WTC11 (cell line): Measurements from ENCODE around the gene FKBP14. TPM values are rescaled to one million over a fixed set of nuclear protein-coding genes. Genes with fewer than 3 reads are reported as not detected.

ENCODE experiments used
- ATAC-seq: fragments of 200-7000 bp; cut with Tn5 transposase; 2 replicates; pipeline ENCODE4 v1.10.0; 2021; ENCODE audit warnings: mild to moderate bottlenecking, moderate library complexity
- CTCF ChIA-PET: fragments of 300-600 bp; sonication (Branson Sonifier 250); formaldehyde crosslinking; loops from one replicate; lab custom pipeline; 2021; ENCODE audit warnings: antibody characterized with exemption; lab: Charles Lee
- POLR2A ChIA-PET: fragments of 350-600 bp; sonication (Branson Sonifier 250); formaldehyde crosslinking; loops from one replicate; lab custom pipeline; 2021; ENCODE audit warnings: antibody characterized with exemption; lab: Charles Lee
- DNase-seq: peaks from one replicate; pipeline ENCODE4 v3.0.0; 2021; ENCODE audit warnings: low spot score
- H3K27ac Mint-ChIP-seq: 2 replicates; pipeline ENCODE4 v1.8.0; 2021; ENCODE audit warnings: mixed read lengths
- H3K27me3 Mint-ChIP-seq: 2 replicates; pipeline ENCODE4 v1.8.0; 2021; ENCODE audit warnings: low read depth, mild to moderate bottlenecking, moderate library complexity, mixed read lengths
- H3K36me3 Mint-ChIP-seq: 2 replicates; pipeline ENCODE4 v1.8.0; 2021; ENCODE audit warnings: mixed read lengths
- H3K4me1 Mint-ChIP-seq: 2 replicates; pipeline ENCODE4 v1.8.0; 2022; ENCODE audit warnings: mixed read lengths
- H3K4me3 Mint-ChIP-seq: 2 replicates; pipeline ENCODE4 v1.8.0; 2021; ENCODE audit warnings: mild to moderate bottlenecking, moderate library complexity, mixed read lengths
- H3K9me3 Mint-ChIP-seq: 2 replicates; pipeline ENCODE4 v1.8.0; 2021; ENCODE audit warnings: mixed read lengths
- ATF2 ChIP-seq: sonication (generic); formaldehyde crosslinking; IDR thresholded peaks from 2 replicates; pipeline ENCODE4 v1.8.1; 2022; ENCODE audit warnings: low read depth, missing genetic modification reagents, borderline replicate concordance
- EMX1 ChIP-seq: fragments of 250-450 bp; sonication (Bioruptor Pico); IDR thresholded peaks from 2 replicates; pipeline ENCODE4 v1.8.0; 2021; ENCODE audit warnings: mild to moderate bottlenecking
- FOXP4 ChIP-seq: sonication (generic); formaldehyde crosslinking; IDR thresholded peaks from 2 replicates; pipeline ENCODE4 v1.8.0; 2022; ENCODE audit warnings: mild to moderate bottlenecking, missing genetic modification reagents
- GABPB1 ChIP-seq: sonication (generic); formaldehyde crosslinking; IDR thresholded peaks from 2 replicates; pipeline ENCODE4 v1.8.1; 2023; ENCODE audit warnings: mild to moderate bottlenecking, missing genetic modification reagents
- IRF2 ChIP-seq: sonication (generic); formaldehyde crosslinking; IDR thresholded peaks from 2 replicates; pipeline ENCODE4 v1.8.0; 2022; ENCODE audit warnings: low read depth, missing genetic modification reagents, borderline replicate concordance
- NFATC4 ChIP-seq: fragments of 250-450 bp; sonication (Bioruptor Pico); IDR thresholded peaks from 2 replicates; pipeline ENCODE4 v1.9.0; 2021; ENCODE audit warnings: mild to moderate bottlenecking
- NR3C1 ChIP-seq: sonication (generic); formaldehyde crosslinking; conservative IDR thresholded peaks from 2 replicates; pipeline ENCODE4 v1.8.1; 2023; ENCODE audit warnings: low read depth, mild to moderate bottlenecking, missing genetic modification reagents
- PREB ChIP-seq: sonication (generic); formaldehyde crosslinking; IDR thresholded peaks from 2 replicates; pipeline ENCODE4 v1.8.1; 2022; ENCODE audit warnings: mild to moderate bottlenecking, missing genetic modification reagents, moderate library complexity, borderline replicate concordance
- PRRX2 ChIP-seq: fragments of 250-450 bp; sonication (Bioruptor Pico); IDR thresholded peaks from 2 replicates; pipeline ENCODE4 v1.8.0; 2021; ENCODE audit warnings: mild to moderate bottlenecking
- SMAD4 ChIP-seq: sonication (generic); formaldehyde crosslinking; IDR thresholded peaks from 2 replicates; pipeline ENCODE4 v1.8.0; 2022; ENCODE audit warnings: mild to moderate bottlenecking, missing genetic modification reagents
- SOX15 ChIP-seq: fragments of 250-450 bp; sonication (Bioruptor Pico); IDR thresholded peaks from 2 replicates; pipeline ENCODE4 v1.9.0; 2021; ENCODE audit warnings: mild to moderate bottlenecking
- TEAD1 ChIP-seq: sonication (generic); formaldehyde crosslinking; IDR thresholded peaks from 2 replicates; pipeline ENCODE4 v1.8.0; 2022; ENCODE audit warnings: mild to moderate bottlenecking, missing genetic modification reagents
- TP53 ChIP-seq: sonication (generic); formaldehyde crosslinking; IDR thresholded peaks from 2 replicates; pipeline ENCODE4 v1.8.1; 2023; ENCODE audit warnings: mild to moderate bottlenecking, missing genetic modification reagents
- ZNF232 ChIP-seq: sonication (generic); formaldehyde crosslinking; IDR thresholded peaks from 2 replicates; pipeline ENCODE4 v1.8.0; 2022; ENCODE audit warnings: mild to moderate bottlenecking, missing genetic modification reagents
- ZNF396 ChIP-seq: fragments of 250-450 bp; sonication (Bioruptor Pico); IDR thresholded peaks from 2 replicates; pipeline ENCODE4 v1.8.0; 2021; ENCODE audit warnings: mild to moderate bottlenecking, moderate library complexity, borderline replicate concordance
- ZNF416 ChIP-seq: fragments of 250-450 bp; sonication (Bioruptor Pico); IDR thresholded peaks from 2 replicates; pipeline ENCODE4 v1.9.0; 2021; ENCODE audit warnings: mild to moderate bottlenecking, inconsistent platforms
- ZNF671 ChIP-seq: fragments of 250-450 bp; sonication (Bioruptor Pico); IDR thresholded peaks from 2 replicates; pipeline ENCODE4 v1.8.0; 2021; ENCODE audit warnings: mild to moderate bottlenecking
- total RNA-seq: library from RNA; stranded (reverse); gene quantifications from 3 replicates; pipeline ENCODE4 v1.2.3, GENCODE V29; 2021
- TF ChIP-seq, protein P1 (sequence below): sonication (generic); formaldehyde crosslinking; IDR thresholded peaks from 2 replicates; pipeline ENCODE4 v1.8.1; 2023; ENCODE audit warnings: mild to moderate bottlenecking, missing genetic modification reagents
- TF ChIP-seq, protein P2 (sequence below): fragments of 250-450 bp; sonication (Bioruptor Pico); conservative IDR thresholded peaks from 2 replicates; pipeline ENCODE4 v1.9.0; 2021; ENCODE audit warnings: mild to moderate bottlenecking

The FKBP14 gene
- total RNA-seq, 1 experiment from 2014 or later: 23.0 TPM

DNA sequence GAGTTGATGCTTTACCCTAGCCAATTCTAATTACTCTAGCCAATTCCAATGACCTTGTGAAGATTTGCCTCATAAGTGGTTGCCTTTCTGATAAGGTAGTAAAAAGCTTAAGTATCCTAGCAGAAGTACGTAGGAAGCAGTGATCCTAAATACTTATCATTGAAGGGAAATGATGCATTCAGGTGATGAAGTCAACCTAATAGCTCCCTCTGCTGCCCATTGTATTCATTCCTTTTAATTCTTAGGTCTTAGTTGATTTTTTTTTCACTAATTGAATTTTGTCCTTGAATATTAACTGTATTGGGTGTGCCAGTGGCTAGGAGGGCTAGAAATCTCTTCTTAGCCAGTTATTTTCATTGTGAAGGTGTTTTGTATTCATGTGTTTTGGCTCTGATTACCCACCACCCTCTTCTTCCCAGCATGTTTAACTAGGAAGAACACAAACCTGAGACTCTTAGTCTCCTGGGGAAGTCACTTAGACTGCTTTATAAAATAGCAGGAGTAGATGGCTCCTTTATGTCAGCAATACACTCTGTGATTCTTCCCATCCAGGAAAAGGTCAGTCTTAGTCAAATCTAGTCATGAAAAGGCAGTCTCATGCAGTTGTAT lies 48.0 kb upstream of the FKBP14 start (continued):
- TF ChIP-seq PREB (CRISPR knock-in tag) (no peak), ZNF396 (CRISPR knock-in tag) (no peak), EMX1 (CRISPR knock-in tag) (no peak), ZNF671 (no peak), NR3C1 (CRISPR knock-in tag) (no peak), IRF2 (CRISPR knock-in tag) (no peak)
- TF ChIP-seq, protein P1, sequence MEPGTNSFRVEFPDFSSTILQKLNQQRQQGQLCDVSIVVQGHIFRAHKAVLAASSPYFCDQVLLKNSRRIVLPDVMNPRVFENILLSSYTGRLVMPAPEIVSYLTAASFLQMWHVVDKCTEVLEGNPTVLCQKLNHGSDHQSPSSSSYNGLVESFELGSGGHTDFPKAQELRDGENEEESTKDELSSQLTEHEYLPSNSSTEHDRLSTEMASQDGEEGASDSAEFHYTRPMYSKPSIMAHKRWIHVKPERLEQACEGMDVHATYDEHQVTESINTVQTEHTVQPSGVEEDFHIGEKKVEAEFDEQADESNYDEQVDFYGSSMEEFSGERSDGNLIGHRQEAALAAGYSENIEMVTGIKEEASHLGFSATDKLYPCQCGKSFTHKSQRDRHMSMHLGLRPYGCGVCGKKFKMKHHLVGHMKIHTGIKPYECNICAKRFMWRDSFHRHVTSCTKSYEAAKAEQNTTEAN (CRISPR knock-in tag): no peak
- TF ChIP-seq, protein P2, sequence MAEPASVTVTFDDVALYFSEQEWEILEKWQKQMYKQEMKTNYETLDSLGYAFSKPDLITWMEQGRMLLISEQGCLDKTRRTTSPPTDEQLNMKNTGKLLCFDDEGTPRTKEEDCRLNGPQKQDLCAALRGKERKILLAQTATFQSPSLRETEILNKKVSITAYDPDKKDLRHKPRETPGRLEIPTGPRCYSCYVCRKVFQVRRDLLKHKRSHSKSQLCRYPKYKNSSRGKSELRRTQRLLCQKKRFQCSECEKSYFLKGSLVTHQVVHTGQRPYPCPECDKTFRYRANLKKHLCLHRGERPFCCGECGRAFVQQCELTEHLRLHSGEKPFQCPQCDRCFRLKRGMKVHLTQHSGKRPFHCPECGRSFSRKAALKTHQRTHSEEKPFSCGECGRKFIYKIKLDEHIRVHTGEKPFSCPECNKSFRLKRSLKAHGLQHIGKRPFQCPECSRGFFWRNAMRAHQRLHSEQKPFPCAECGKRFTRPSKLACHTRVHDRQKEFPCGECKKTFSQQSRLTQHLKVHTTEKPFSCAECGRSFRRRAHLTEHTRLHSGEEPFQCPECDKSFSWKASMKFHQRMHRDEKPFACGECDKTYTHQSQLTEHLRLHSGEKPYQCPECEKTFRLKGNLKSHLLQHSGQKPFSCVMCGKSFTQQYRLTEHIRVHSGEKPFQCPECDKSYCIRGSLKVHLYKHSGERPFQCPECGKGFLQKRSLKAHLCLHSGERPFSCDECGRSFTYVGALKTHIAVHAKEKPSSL (CRISPR knock-in tag): no peak
- TF ChIP-seq, all 79 proteins: peak for 0

- no peak for DNase-seq
- peaks cover 7% of the 10 kb centered on the region for H3K36me3 Mint-ChIP-seq
- no peak overlapping the region for H3K27ac Mint-ChIP-seq
- ChIA-PET CTCF (interaction anchor here (0.6 to 4.1 kb wide), 3 partner anchors 8 to 117 kb away, joined by 3 to 26 read pairs (median 10); no protein-coding TSS in a partner anchor), POLR2A (interaction anchor here (0.7 kb wide), 1 partner anchor 89 kb away, joined by 3 read pairs; no protein-coding TSS in a partner anchor)
- H3K4me3 Mint-ChIP-seq: no peak overlapping the region
- H3K4me1 Mint-ChIP-seq: peaks cover 7% of the 10 kb centered on the region
- ATAC-seq: no peak
- H3K27me3 Mint-ChIP-seq: no peaks in the 10 kb centered on the region
- no peak for TF ChIP-seq NFATC4 (CRISPR knock-in tag)
- TF ChIP-seq SOX15 (CRISPR knock-in tag): no peak
- no peak for TF ChIP-seq IRF2 (CRISPR knock-in tag)
- no peak for TF ChIP-seq PRRX2
- no peak for TF ChIP-seq ATF2
- TF ChIP-seq ZNF416 (CRISPR knock-in tag): no peak
- no peak for TF ChIP-seq ZNF232 (CRISPR knock-in tag)
- no peak for TF ChIP-seq SMAD4 (CRISPR knock-in tag)
- no peak for TF ChIP-seq GABPB1 (CRISPR knock-in tag)
- no peak for TF ChIP-seq FOXP4 (CRISPR knock-in tag)
- TF ChIP-seq, protein P1 (CRISPR knock-in tag): no peak
- TF ChIP-seq TEAD1: no peak
- TF ChIP-seq TP53 (CRISPR knock-in tag): no peak
- H3K9me3 Mint-ChIP-seq: no peaks in the 10 kb centered on the region
Observed at GRCh38 chr7:30072735-30073134, 46.2 kb upstream of the FKBP14 start.
